Measurements from ENCODE around the gene POU2F1. TPM values are rescaled to one million over a fixed set of nuclear protein-coding genes. Genes with fewer than 3 reads are reported as not detected.

Gene POU2F1
- total and polyA plus RNA-seq, 2 donors (not counting 1 experiment from before 2014, with no cell fraction given): 5.2 to 48.8 TPM

DNA sequence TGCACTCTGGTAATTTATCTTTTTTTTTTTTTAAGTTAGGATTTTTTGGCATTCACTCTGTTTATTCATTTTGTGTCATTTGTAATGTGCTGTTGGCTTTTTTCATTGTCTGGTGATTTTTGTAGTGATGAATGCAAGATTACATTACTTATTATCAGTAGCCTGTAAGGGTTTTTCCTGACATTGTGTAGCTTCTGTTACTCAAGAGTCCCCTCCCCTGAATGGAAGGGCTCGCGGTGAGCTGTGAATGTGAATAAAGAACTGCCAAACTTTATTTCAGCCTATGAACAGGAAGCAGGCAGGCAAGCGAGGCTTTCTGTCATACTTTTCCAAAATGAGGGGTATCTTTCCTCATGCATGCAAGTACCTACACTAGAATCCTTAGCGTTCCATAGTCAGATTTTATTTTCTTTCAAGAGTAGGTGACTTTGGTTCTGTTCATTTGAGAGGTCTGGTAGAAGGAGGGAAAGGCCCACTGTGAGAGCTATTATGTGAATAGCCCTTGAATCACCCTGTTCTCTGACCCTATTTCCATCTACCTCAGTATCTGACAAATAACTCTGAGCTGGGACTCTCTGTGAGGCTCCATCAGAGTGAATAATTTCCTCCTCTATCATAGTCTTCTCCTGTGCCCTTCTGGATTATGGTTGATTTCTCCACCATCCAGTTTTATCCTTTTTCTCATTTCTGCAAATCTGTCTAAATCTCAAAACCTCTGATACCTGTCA is 183.6 kb downstream of the POU2F1 start:
- Histone ChIP-seq H3K9ac (ENCODE audit: low read length) (no peak overlapping the region), H3K27ac (ENCODE audit: low read length in 2 of 2) (no peak overlapping the region), H3K36me3 (replicated peaks in 1 of 2; ENCODE audit: control extremely low read depth in 1 of 2, control insufficient read depth in 1 of 2, extremely low read depth in 1 of 2, insufficient read depth in 2 of 2, low read length in 1 of 2) (peaks cover 0 to 46% of the 10 kb centered on the region in 2 experiments), H2AFZ (ENCODE audit: insufficient read depth, low read depth, low read length, poor library complexity, severe bottlenecking) (no peak overlapping the region), H4K20me1 (ENCODE audit: control insufficient read depth, insufficient read depth, low read length, poor library complexity, severe bottlenecking) (no peaks in the 10 kb centered on the region), H3K9me3 (ENCODE audit: control extremely low read depth in 1 of 3, control insufficient read depth in 2 of 3, insufficient read depth in 1 of 3, low read length in 2 of 3) (no peaks in the 10 kb centered on the region), H3K27me3 (replicated peaks in 1 of 4; ENCODE audit: control extremely low read depth in 1 of 4, control insufficient read depth in 3 of 4, insufficient read depth in 4 of 4, low read length in 3 of 4) (no peaks in the 10 kb centered on the region), H3K79me2 (ENCODE audit: control insufficient read depth, insufficient read depth, low read length) (no peaks in the 10 kb centered on the region), H3K4me2 (replicated peaks; ENCODE audit: low read depth, low read length, poor library complexity, severe bottlenecking) (no peak overlapping the region), H3K4me3 (ENCODE audit: control extremely low read depth in 1 of 5, extremely low read depth in 1 of 5, insufficient read depth in 1 of 5, low read depth in 2 of 5, low read length in 4 of 5) (no peak overlapping the region), H3K4me1 (ENCODE audit: control insufficient read depth in 2 of 2, insufficient read depth in 2 of 2, low read length in 2 of 2) (no peaks in the 10 kb centered on the region)
- no peak for ATAC-seq (ENCODE audit: low read depth)
- no peaks in the 10 kb centered on the region for H3K9me3 Mint-ChIP-seq (ENCODE audit: insufficient read depth)
- TF ChIP-seq, protein P1, sequence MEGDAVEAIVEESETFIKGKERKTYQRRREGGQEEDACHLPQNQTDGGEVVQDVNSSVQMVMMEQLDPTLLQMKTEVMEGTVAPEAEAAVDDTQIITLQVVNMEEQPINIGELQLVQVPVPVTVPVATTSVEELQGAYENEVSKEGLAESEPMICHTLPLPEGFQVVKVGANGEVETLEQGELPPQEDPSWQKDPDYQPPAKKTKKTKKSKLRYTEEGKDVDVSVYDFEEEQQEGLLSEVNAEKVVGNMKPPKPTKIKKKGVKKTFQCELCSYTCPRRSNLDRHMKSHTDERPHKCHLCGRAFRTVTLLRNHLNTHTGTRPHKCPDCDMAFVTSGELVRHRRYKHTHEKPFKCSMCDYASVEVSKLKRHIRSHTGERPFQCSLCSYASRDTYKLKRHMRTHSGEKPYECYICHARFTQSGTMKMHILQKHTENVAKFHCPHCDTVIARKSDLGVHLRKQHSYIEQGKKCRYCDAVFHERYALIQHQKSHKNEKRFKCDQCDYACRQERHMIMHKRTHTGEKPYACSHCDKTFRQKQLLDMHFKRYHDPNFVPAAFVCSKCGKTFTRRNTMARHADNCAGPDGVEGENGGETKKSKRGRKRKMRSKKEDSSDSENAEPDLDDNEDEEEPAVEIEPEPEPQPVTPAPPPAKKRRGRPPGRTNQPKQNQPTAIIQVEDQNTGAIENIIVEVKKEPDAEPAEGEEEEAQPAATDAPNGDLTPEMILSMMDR (IDR thresholded peaks at IDR 0.05): no peak
- no peak for TF ChIP-seq EZH2 (IDR thresholded peaks at IDR 0.05; ENCODE audit: borderline replicate concordance, insufficient read depth, low read depth, low read length, poor library complexity, severe bottlenecking)
- no peak overlapping the region for H3K27ac Mint-ChIP-seq
- ChIA-PET POLR2A (no interaction called here), CTCF (interaction anchor here (0.7 to 4.4 kb wide), 3 partner anchors 8 to 129 kb away, joined by 3 to 75 read pairs (median 11); no protein-coding TSS in a partner anchor)
- no peak overlapping the region for H3K4me3 Mint-ChIP-seq
- 100% methylated on average over 2 of the region's 4 CpGs for WGBS (ENCODE audit: insufficient coverage)
- intact Hi-C loops (cut with micrococcal nuclease): no loop called here
- H3K27me3 Mint-ChIP-seq: no peaks in the 10 kb centered on the region
- no peaks in the 10 kb centered on the region for H3K4me1 Mint-ChIP-seq
- no peak for DNase-seq

DNA sequence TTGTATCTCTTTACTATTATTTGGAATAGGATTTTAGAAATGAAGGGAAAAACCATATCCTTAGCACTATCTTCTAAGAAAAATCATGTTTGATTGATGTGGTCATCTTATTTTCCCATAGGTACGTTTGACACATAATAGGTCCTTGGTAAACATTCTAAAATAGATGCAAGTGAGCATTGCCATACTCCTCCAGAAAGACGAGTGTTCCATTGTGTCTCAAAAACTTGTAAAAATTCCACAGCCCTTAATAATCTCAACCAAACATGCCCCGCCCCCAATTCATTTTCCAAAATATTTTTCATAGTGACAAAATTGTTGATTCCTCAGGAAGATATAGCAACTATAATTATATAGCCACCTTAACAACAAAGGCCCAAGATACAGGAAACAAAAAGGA is 184.2 kb downstream of the POU2F1 start:
- Histone ChIP-seq H3K9ac (ENCODE audit: low read length) (no peak overlapping the region), H3K27ac (ENCODE audit: low read length in 2 of 2) (no peak overlapping the region), H2AFZ (ENCODE audit: insufficient read depth, low read depth, low read length, poor library complexity, severe bottlenecking) (no peak overlapping the region), H3K79me2 (ENCODE audit: control insufficient read depth, insufficient read depth, low read length) (no peaks in the 10 kb centered on the region), H3K4me2 (replicated peaks; ENCODE audit: low read depth, low read length, poor library complexity, severe bottlenecking) (no peak overlapping the region), H3K36me3 (replicated peaks in 1 of 2; ENCODE audit: control extremely low read depth in 1 of 2, control insufficient read depth in 1 of 2, extremely low read depth in 1 of 2, insufficient read depth in 2 of 2, low read length in 1 of 2) (peaks cover 0 to 46% of the 10 kb centered on the region in 2 experiments), H3K4me3 (ENCODE audit: control extremely low read depth in 1 of 5, extremely low read depth in 1 of 5, insufficient read depth in 1 of 5, low read depth in 2 of 5, low read length in 4 of 5) (no peak overlapping the region), H3K27me3 (replicated peaks in 1 of 4; ENCODE audit: control extremely low read depth in 1 of 4, control insufficient read depth in 3 of 4, insufficient read depth in 4 of 4, low read length in 3 of 4) (no peaks in the 10 kb centered on the region), H3K4me1 (ENCODE audit: control insufficient read depth in 2 of 2, insufficient read depth in 2 of 2, low read length in 2 of 2) (no peaks in the 10 kb centered on the region), H3K9me3 (ENCODE audit: control extremely low read depth in 1 of 3, control insufficient read depth in 2 of 3, insufficient read depth in 1 of 3, low read length in 2 of 3) (no peaks in the 10 kb centered on the region), H4K20me1 (ENCODE audit: control insufficient read depth, insufficient read depth, low read length, poor library complexity, severe bottlenecking) (no peaks in the 10 kb centered on the region)
- Mint-ChIP-seq H3K4me3 (no peak overlapping the region), H3K27me3 (no peaks in the 10 kb centered on the region), H3K27ac (no peak overlapping the region), H3K9me3 (ENCODE audit: insufficient read depth) (no peaks in the 10 kb centered on the region), H3K4me1 (no peaks in the 10 kb centered on the region)
- ChIA-PET POLR2A (no interaction called here), CTCF (interaction anchor here (0.7 to 4.4 kb wide), 3 partner anchors 9 to 128 kb away, joined by 3 to 75 read pairs (median 11); no protein-coding TSS in a partner anchor)
- no CpG with 5 or more reads among the region's 3 CpGs for WGBS (ENCODE audit: insufficient coverage)
- ATAC-seq (ENCODE audit: low read depth) (no peak), DNase-seq (no peak)
- intact Hi-C loops (cut with micrococcal nuclease): no loop called here
- TF ChIP-seq, protein P1 (IDR thresholded peaks at IDR 0.05): no peak
- TF ChIP-seq EZH2 (IDR thresholded peaks at IDR 0.05; ENCODE audit: borderline replicate concordance, insufficient read depth, low read depth, low read length, poor library complexity, severe bottlenecking): no peak
